ENCODE data around the gene SLC66A3.

Gene SLC66A3

GRCh38 chr2:11166476-11166875, 11.2 kb downstream of the SLC66A3 start:
- H3K36me3 ChIP-seq (ENCODE audit: insufficient read depth, low read length), result no peaks in the 10 kb centered on the region
- no peaks in the 10 kb centered on the region for H3F3A ChIP-seq (ENCODE audit: insufficient read depth, low read length)
- H3K4me2 ChIP-seq (ENCODE audit: low read length), result no peak overlapping the region
- no peak overlapping the region for H2AFZ ChIP-seq (ENCODE audit: low read length)
- no peak overlapping the region for H3K4me3 ChIP-seq (ENCODE audit: low read depth, low read length, poor library complexity, severe bottlenecking)
- H3K27me3 ChIP-seq (ENCODE audit: insufficient read depth, low read length), result no peaks in the 10 kb centered on the region; the same call in 1 of the 2 replicates
- no peaks in the 10 kb centered on the region for H3K9me2 ChIP-seq (ENCODE audit: low read depth, low read length)
- TF ChIP-seq CTCF (IDR thresholded peaks at IDR 0.05; ENCODE audit: low read length) (no peak), EZH2 (IDR thresholded peaks at IDR 0.05; ENCODE audit: borderline replicate concordance, low read length) (no peak)
- no peak overlapping the region for H3K9ac ChIP-seq (ENCODE audit: low read length)
- no peaks in the 10 kb centered on the region for H3K79me2 ChIP-seq (ENCODE audit: insufficient read depth, low read length)
- H3K4me1 ChIP-seq (ENCODE audit: insufficient read depth, low read length, severe bottlenecking), result no peaks in the 10 kb centered on the region
- H3K9me3 ChIP-seq (ENCODE audit: low read length), result no peaks in the 10 kb centered on the region
- no peaks in the 10 kb centered on the region for H4K20me1 ChIP-seq (ENCODE audit: insufficient read depth, low read length)
- H3K27ac ChIP-seq (ENCODE audit: low read depth, low read length, poor library complexity, severe bottlenecking), result no peak overlapping the region

- Histone ChIP-seq H2AFZ (ENCODE audit: low read length) (no peak overlapping the region), H3K27ac (ENCODE audit: low read depth, low read length, poor library complexity, severe bottlenecking) (no peak overlapping the region), H4K20me1 (ENCODE audit: insufficient read depth, low read length) (no peaks in the 10 kb centered on the region), H3K36me3 (ENCODE audit: insufficient read depth, low read length) (no peaks in the 10 kb centered on the region), H3K4me2 (ENCODE audit: low read length) (no peak overlapping the region), H3K9me3 (ENCODE audit: low read length) (no peaks in the 10 kb centered on the region), H3K4me1 (ENCODE audit: insufficient read depth, low read length, severe bottlenecking) (no peaks in the 10 kb centered on the region), H3K27me3 (ENCODE audit: insufficient read depth, low read length) (no peaks in the 10 kb centered on the region; the same call in 1 of the 2 replicates), H3F3A (ENCODE audit: insufficient read depth, low read length) (no peaks in the 10 kb centered on the region), H3K79me2 (ENCODE audit: insufficient read depth, low read length) (no peaks in the 10 kb centered on the region), H3K9me2 (ENCODE audit: low read depth, low read length) (no peaks in the 10 kb centered on the region), H3K9ac (ENCODE audit: low read length) (no peak overlapping the region), H3K4me3 (ENCODE audit: low read depth, low read length, poor library complexity, severe bottlenecking) (no peak overlapping the region)
- TF ChIP-seq CTCF (IDR thresholded peaks at IDR 0.05; ENCODE audit: low read length) (no peak), EZH2 (IDR thresholded peaks at IDR 0.05; ENCODE audit: borderline replicate concordance, low read length) (no peak)
Observed at GRCh38 chr2:11168488-11168887, 13.2 kb downstream of the SLC66A3 start.

- Histone ChIP-seq H3K27ac (ENCODE audit: low read depth, low read length, poor library complexity, severe bottlenecking) (no peak overlapping the region), H4K20me1 (ENCODE audit: insufficient read depth, low read length) (no peaks in the 10 kb centered on the region), H3F3A (ENCODE audit: insufficient read depth, low read length) (no peaks in the 10 kb centered on the region), H3K36me3 (ENCODE audit: insufficient read depth, low read length) (no peaks in the 10 kb centered on the region), H3K9me2 (ENCODE audit: low read depth, low read length) (no peaks in the 10 kb centered on the region), H3K4me2 (ENCODE audit: low read length) (no peak overlapping the region), H3K9me3 (ENCODE audit: low read length) (no peaks in the 10 kb centered on the region), H3K4me3 (ENCODE audit: low read depth, low read length, poor library complexity, severe bottlenecking) (no peak overlapping the region), H3K27me3 (ENCODE audit: insufficient read depth, low read length) (no peaks in the 10 kb centered on the region; the same call in 1 of the 2 replicates), H3K9ac (ENCODE audit: low read length) (no peak overlapping the region), H2AFZ (ENCODE audit: low read length) (no peak overlapping the region), H3K4me1 (ENCODE audit: insufficient read depth, low read length, severe bottlenecking) (no peaks in the 10 kb centered on the region), H3K79me2 (ENCODE audit: insufficient read depth, low read length) (no peaks in the 10 kb centered on the region)
- TF ChIP-seq CTCF (IDR thresholded peaks at IDR 0.05; ENCODE audit: low read length) (no peak), EZH2 (IDR thresholded peaks at IDR 0.05; ENCODE audit: borderline replicate concordance, low read length) (no peak)
Observed at GRCh38 chr2:11169333-11169732, 14.1 kb downstream of the SLC66A3 start.

Data from OCI-LY1 (cell line).